ENCODE measurements around the gene GOSR2.

DNA sequence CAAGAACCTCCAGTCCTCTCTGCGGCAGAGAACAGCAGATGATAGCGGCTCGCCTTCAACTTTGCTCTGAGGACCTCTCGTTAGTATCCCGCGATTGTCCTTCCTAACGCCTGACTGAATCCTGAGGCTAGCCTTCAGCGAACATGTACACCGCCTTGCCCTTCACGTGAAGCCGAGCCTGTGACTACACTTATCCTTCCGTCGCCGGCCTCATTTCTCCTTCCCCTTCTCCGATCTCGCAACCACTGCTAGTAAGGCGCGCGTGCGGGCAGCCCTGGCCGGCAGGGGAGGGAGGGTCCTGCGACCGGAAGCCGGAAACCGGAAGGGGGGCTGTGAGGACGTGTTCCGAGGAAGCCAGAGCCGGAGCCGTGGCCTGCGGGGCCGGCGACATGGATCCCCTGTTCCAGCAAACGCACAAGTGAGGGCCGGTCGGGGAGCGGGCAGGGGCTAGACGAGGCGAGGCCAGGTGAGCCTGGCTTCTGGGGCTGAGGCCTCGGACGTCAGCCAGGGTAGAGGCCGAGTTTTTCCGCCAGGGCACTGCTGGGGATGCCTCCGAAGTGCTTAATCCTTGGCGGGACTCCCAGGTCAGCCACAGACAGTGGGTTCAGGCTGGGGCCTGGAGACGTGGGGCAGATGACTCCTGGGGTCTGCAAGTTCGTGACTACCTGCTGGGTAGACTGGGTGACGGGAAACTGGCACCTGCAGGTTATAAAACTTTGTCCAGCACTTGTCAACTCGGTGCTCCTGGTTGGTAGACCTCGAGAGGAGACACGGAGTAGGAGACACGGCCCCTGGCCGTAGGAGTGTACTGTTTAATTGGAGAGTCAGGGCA is at the start of gene GOSR2:
- TF ChIP-seq, protein P1, sequence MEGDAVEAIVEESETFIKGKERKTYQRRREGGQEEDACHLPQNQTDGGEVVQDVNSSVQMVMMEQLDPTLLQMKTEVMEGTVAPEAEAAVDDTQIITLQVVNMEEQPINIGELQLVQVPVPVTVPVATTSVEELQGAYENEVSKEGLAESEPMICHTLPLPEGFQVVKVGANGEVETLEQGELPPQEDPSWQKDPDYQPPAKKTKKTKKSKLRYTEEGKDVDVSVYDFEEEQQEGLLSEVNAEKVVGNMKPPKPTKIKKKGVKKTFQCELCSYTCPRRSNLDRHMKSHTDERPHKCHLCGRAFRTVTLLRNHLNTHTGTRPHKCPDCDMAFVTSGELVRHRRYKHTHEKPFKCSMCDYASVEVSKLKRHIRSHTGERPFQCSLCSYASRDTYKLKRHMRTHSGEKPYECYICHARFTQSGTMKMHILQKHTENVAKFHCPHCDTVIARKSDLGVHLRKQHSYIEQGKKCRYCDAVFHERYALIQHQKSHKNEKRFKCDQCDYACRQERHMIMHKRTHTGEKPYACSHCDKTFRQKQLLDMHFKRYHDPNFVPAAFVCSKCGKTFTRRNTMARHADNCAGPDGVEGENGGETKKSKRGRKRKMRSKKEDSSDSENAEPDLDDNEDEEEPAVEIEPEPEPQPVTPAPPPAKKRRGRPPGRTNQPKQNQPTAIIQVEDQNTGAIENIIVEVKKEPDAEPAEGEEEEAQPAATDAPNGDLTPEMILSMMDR (IDR thresholded peaks at IDR 0.05) = no peak
- TF ChIP-seq POLR2AphosphoS5 (IDR thresholded peaks at IDR 0.05; ENCODE audit: low read depth, low read length) (peak; percentile 88), REST (IDR thresholded peaks at IDR 0.05; ENCODE audit: insufficient read depth in 1 of 2, low read depth in 2 of 2, low read length in 1 of 2) (no peak)

Measured in Panc1 (cell line).